Adrenal gland (tissue), 12 donors: Measurements from ENCODE around the gene SETDB2. TPM values are rescaled to one million over a fixed set of nuclear protein-coding genes. Genes with fewer than 3 reads are reported as not detected.

ENCODE experiments used
- DNase-seq, 7 donors: peaks; one replicate each; pipeline ENCODE4 v3.0.0-alpha.2; 2019 to 2020
- H3K27ac ChIP-seq, 5 donors: fragments of 200-600 bp; sonication (generic) in 4 of 5; 1 replicate in 3 of 5; 2 replicates in 2 of 5; pipeline versions ENCODE4 v1.5.1 to v1.8.0; 2016 to 2020; ENCODE audit warnings: mild to moderate bottlenecking in 1 of 5
- H3K27me3 ChIP-seq: fragments of 200-600 bp; 2 replicates; pipeline ENCODE4 v1.8.0; 2021
- H3K36me3 ChIP-seq, 2 donors: fragments of 200-600 bp; replicated peaks in 1 of 2; 1 replicate in 1 of 2; 2 replicates in 1 of 2; pipeline versions ENCODE4 v1.5.1 to v1.8.0; 2018 to 2022
- H3K4me1 ChIP-seq, 2 donors: fragments of 200-600 bp; replicated peaks in 1 of 2; 1 replicate in 1 of 2; 2 replicates in 1 of 2; pipeline versions ENCODE4 v1.5.1 to v1.8.0; 2018 to 2021
- H3K4me3 ChIP-seq, 4 donors: fragments of 200-600 bp; sonication (generic) in 3 of 4; one replicate each; pipeline ENCODE4 v1.5.1; 2016 to 2018
- H3K9me3 ChIP-seq, 3 donors: fragments of 200-600 bp; sonication (generic) in 1 of 3; replicated peaks in 1 of 3; 1 replicate in 2 of 3; 2 replicates in 1 of 3; pipeline versions ENCODE4 v1.5.1 to v1.8.0; 2016 to 2021
- POLR2A ChIP-seq, 2 donors: fragments of 450-650 bp; IDR thresholded peaks; one replicate each; pipeline ENCODE4 v1.6.1; 2017; ENCODE audit warnings: antibody characterized with exemption in 2 of 2, mild to moderate bottlenecking in 2 of 2, moderate library complexity in 1 of 2
- WGBS, 4 donors: extraction: QIAGEN DNeasy Blood & Tissue Kit in 2 of 4; methylation state at CpG; one replicate each; pipeline versions ENCODE4 v1.1.5 to v1.1.7; 2013 to 2017; 5-methylcytosine and 5-hydroxymethylcytosine counted together
- intact Hi-C, 2 donors: fragments of 100-400 bp; cut with DNase I; formaldehyde crosslinking; loops; one replicate each; pipeline versions ENCODE4 v1.14.1 to v1.15.0; 2022 to 2023
- polyA plus RNA-seq, 3 donors: library from polyadenylated mRNA; stranded (reverse); fragments of 200-250 nt in 2 of 3; fragments of 350-450 nt in 1 of 3; fragmentation: Illumina TruSeq in 1 of 3; extraction: RNeasy Lipid Tissue Mini Kit (QIAGEN cat#74804) in 1 of 3; gene quantifications; one replicate each; pipeline ENCODE4 v1.2.3, GENCODE V29; 2013 to 2014
- total RNA-seq, 9 donors: library from RNA; depleted of rRNA in 4 of 9; stranded (reverse); fragments of >200 nt in 4 of 9; fragments of 120-200 nt in 1 of 9; fragmentation: NEBNext Ultra II Directional in 1 of 9; extraction: Animal tissue kit (Norgen Biotek cat#: 25700) in 1 of 9; gene quantifications; one replicate each; pipeline versions ENCODE4 v1.1.0 to v1.2.4, GENCODE V29; 2013 to 2023
- TF ChIP-seq, protein P1 (sequence below), 6 experiments: fragments of 450-650 bp in 4 of 6; fragments of 200-600 bp in 2 of 6; sonication (generic) in 1 of 6; IDR thresholded peaks; 1 replicate in 5 of 6; 2 replicates in 1 of 6; pipeline versions ENCODE4 v1.5.1 to v1.8.0; 2016 to 2021; ENCODE audit warnings: antibody characterized with exemption in 6 of 6, mild to moderate bottlenecking in 2 of 6, moderate library complexity in 1 of 6
- donor health status: healthy with polysubstance abuse.
- donor health status: Bipolar disorder and iron deficiency.
- donor health status: DM: yes; HTN: yes; CAD: no.
- donor health status: DM: no; HTN: no; CAD: no.
- donor health status: DM: no; HTN: no; CAD: no.
- donor health status: DM: yes; HTN: yes; CAD: no.

The SETDB2 gene
- total and polyA plus RNA-seq, 12 donors, result 4.4 to 26.3 (median 13.5) TPM

DNA sequence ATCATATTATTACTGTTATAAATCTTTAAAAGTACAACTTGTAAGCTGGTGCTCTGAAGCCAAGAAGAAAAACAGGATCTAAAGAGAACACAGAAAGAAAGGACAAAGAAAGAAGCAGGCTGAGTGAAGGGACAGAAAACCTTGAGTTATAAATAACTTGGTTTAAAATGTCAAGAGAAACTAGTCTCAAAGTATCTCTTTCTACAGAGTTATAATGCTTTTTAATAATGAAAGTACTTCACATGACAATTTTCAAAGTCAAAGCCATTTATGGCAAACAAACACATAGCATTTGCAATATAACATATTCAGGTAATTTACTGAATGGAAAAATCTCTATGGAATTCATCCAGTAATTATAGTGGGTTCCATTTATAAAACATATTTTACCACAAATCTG is 33.6 kb upstream of the SETDB2 start:
- H3K9me3 ChIP-seq, result no peaks in the 10 kb centered on the region
- peak overlapping the region in 3 of 5 donors; percentile 4 to 14 (median 11) for H3K27ac ChIP-seq
- no peak for DNase-seq
- H3K4me1 ChIP-seq, result no peaks in the 10 kb centered on the region
- H3K27me3 ChIP-seq, result no peaks in the 10 kb centered on the region
- TF ChIP-seq POLR2A (IDR thresholded peaks at IDR 0.05), result no peak
- TF ChIP-seq, protein P1, sequence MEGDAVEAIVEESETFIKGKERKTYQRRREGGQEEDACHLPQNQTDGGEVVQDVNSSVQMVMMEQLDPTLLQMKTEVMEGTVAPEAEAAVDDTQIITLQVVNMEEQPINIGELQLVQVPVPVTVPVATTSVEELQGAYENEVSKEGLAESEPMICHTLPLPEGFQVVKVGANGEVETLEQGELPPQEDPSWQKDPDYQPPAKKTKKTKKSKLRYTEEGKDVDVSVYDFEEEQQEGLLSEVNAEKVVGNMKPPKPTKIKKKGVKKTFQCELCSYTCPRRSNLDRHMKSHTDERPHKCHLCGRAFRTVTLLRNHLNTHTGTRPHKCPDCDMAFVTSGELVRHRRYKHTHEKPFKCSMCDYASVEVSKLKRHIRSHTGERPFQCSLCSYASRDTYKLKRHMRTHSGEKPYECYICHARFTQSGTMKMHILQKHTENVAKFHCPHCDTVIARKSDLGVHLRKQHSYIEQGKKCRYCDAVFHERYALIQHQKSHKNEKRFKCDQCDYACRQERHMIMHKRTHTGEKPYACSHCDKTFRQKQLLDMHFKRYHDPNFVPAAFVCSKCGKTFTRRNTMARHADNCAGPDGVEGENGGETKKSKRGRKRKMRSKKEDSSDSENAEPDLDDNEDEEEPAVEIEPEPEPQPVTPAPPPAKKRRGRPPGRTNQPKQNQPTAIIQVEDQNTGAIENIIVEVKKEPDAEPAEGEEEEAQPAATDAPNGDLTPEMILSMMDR (IDR thresholded peaks at IDR 0.05), result no peak
- no peaks in the 10 kb centered on the region for H3K36me3 ChIP-seq
- intact Hi-C loops, result no loop called here
- H3K4me3 ChIP-seq, result no peak overlapping the region

DNA sequence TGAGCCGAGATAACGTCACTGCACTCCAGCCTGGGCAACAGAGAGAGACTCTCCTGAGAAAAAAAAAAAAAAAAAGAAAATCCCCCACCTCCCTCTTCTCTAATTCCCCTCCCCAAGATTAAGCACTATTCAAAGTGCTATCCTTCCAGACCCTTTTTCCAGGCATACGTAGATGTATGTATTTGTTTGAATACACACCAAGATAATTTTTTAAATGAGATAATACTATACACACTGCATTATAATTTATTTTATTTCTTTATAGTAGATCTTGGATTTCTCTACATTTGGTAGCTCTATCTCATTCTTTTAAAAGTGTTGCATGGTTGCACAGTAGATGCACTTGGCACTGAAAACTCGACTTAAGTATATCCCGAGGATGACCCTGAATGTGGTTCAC is 32.7 kb upstream of the SETDB2 start:
- Histone ChIP-seq H3K36me3 (no peaks in the 10 kb centered on the region), H3K9me3 (no peaks in the 10 kb centered on the region), H3K4me3 (no peak overlapping the region), H3K4me1 (no peaks in the 10 kb centered on the region), H3K27ac (no peak overlapping the region), H3K27me3 (no peaks in the 10 kb centered on the region)
- DNase-seq, result no peak
- intact Hi-C loops, result no loop called here
- 83 to 95% (median 93%) methylated on average over 5 of the region's 5 CpGs for WGBS, 4 donors
- TF ChIP-seq, protein P1 (IDR thresholded peaks at IDR 0.05), result no peak

DNA sequence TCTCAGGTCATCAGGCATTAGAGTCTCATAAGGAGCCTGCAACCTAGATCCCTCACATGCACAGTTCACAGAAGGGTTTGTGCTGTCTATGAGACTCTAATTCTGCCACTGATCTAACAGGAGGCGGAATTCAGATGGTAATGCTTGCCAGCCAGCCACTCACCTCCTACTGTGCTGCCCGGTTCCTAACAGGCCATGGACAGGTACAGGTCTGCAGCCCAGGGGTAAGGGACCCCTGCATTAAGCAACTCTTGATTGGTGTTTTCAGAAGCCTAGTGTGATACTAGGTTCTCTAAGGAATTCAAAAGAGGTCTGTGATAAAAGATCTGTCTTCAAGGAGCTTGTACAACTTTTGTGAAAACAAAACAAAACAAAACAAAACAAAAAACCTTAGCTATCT is 31.3 kb upstream of the SETDB2 start:
- TF ChIP-seq POLR2A (IDR thresholded peaks at IDR 0.05), result no peak
- TF ChIP-seq, protein P1 (IDR thresholded peaks at IDR 0.05), result no peak
- no peak for DNase-seq
- Histone ChIP-seq H3K36me3 (no peaks in the 10 kb centered on the region), H3K9me3 (no peaks in the 10 kb centered on the region), H3K27me3 (no peaks in the 10 kb centered on the region), H3K27ac (no peak overlapping the region), H3K4me1 (no peaks in the 10 kb centered on the region), H3K4me3 (no peak overlapping the region)
- intact Hi-C loops, result no loop called here
- 70 to 96% (median 76%) methylated on average over 2 of the region's 2 CpGs for WGBS, 4 donors

DNA sequence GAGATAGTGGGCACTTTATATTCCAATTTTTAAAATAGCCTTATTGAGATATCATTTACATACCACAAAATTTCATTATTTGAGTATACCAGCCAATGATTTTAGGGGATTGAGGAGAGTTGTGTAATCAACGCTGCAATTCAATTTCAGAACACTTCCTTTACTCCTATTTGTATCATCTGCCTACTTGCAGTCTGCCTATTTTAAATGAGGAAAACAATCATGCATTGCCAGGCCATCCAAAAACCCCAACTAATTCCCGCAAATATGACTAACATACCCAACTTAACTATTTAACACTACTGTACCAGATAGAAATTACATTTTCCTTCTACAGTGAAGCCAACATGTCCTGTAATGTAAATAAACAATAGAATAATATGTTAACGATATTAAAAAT is 26.9 kb upstream of the SETDB2 start:
- no peak for TF ChIP-seq POLR2A (IDR thresholded peaks at IDR 0.05)
- TF ChIP-seq, protein P1 (IDR thresholded peaks at IDR 0.05), result no peak
- H3K27me3 ChIP-seq, result no peaks in the 10 kb centered on the region
- H3K4me3 ChIP-seq, result no peak overlapping the region
- H3K4me1 ChIP-seq, result peaks cover 0 to 10% of the 10 kb centered on the region in 2 donors
- 89 to 93% (median 91%) methylated on average over 3 of the region's 3 CpGs for WGBS, 4 donors
- H3K9me3 ChIP-seq, result no peaks in the 10 kb centered on the region
- intact Hi-C loops, result no loop called here
- DNase-seq, result no peak
- no peak overlapping the region for H3K27ac ChIP-seq
- H3K36me3 ChIP-seq, result no peaks in the 10 kb centered on the region
